GM23338 (cell line): ENCODE measurements around the gene GNLY. TPM values are rescaled to one million over a fixed set of nuclear protein-coding genes. Genes with fewer than 3 reads are reported as not detected.

Experiments
- CTCF ChIP-seq, 2 experiments: fragments of 200-600 bp in 1 of 2; sonication (generic) in 1 of 2; conservative IDR thresholded peaks; 2 replicates each; pipeline versions ENCODE4 v1.5.1 to v1.6.1; 2016 to 2017; ENCODE audit warnings: antibody characterized with exemption in 2 of 2, low read depth in 2 of 2, mild to moderate bottlenecking in 2 of 2, moderate library complexity in 1 of 2
- EZH2 ChIP-seq: fragments of 200-600 bp; sonication (generic); IDR thresholded peaks from one replicate; pipeline ENCODE4 v1.8.0; 2017; ENCODE audit warnings: antibody characterized with exemption, mild to moderate bottlenecking, low read depth; ENCODE audit not compliant: unreplicated experiment
- EZH2phosphoT487 ChIP-seq: fragments of 200-600 bp; sonication (generic); IDR thresholded peaks from one replicate; pipeline ENCODE4 v1.8.1; 2018; ENCODE audit warnings: antibody characterized with exemption; ENCODE audit not compliant: unreplicated experiment
- NANOG ChIP-seq: IDR thresholded peaks from 2 replicates; pipeline ENCODE4 v1.6.1; 2016; ENCODE audit warnings: antibody characterized with exemption, borderline replicate concordance
- POLR2AphosphoS5 ChIP-seq: IDR thresholded peaks from 2 replicates; pipeline ENCODE4 v1.6.1; 2016; ENCODE audit warnings: antibody characterized with exemption, low read depth
- REST ChIP-seq: IDR thresholded peaks from one replicate; pipeline ENCODE4 v1.6.1; 2018; ENCODE audit warnings: antibody characterized with exemption; ENCODE audit not compliant: unreplicated experiment
- STAT1 ChIP-seq: IDR thresholded peaks from one replicate; pipeline ENCODE4 v1.6.1; 2016; ENCODE audit warnings: antibody characterized with exemption; ENCODE audit not compliant: unreplicated experiment
- ZNF114 ChIP-seq: fragments of 250-450 bp; sonication (Bioruptor Pico); IDR thresholded peaks from 2 replicates; pipeline ENCODE4 v1.5.0; 2020; ENCODE audit warnings: mild to moderate bottlenecking, moderate library complexity
- ZNF331 ChIP-seq: fragments of 250-450 bp; sonication (Bioruptor Pico); IDR thresholded peaks from 2 replicates; pipeline ENCODE4 v1.5.0; 2020; ENCODE audit warnings: low read depth, mild to moderate bottlenecking, moderate library complexity
- ZNF462 ChIP-seq: fragments of 250-450 bp; sonication (Bioruptor Pico); IDR thresholded peaks from 2 replicates; pipeline ENCODE4 v1.5.0; 2020; ENCODE audit warnings: mild to moderate bottlenecking, moderate library complexity
- polyA plus RNA-seq: library from polyadenylated mRNA; unstranded; fragments of >200 nt; fragmentation: Nextera tagmentation; extraction: Ambion mirVana; gene quantifications from 2 replicates; pipeline ENCODE4 v1.2.1, GENCODE V29; 2016
- total RNA-seq: library from RNA; depleted of rRNA; stranded (reverse); fragments of >200 nt; shearing (Covaris generic); gene quantifications from 2 replicates; pipeline ENCODE4 v1.2.3, GENCODE V29; 2014

The GNLY gene
- total and polyA plus RNA-seq, 2 experiments from 2014 or later: not detected

- no peak for TF ChIP-seq ZNF462 (CRISPR knock-in tag)
- TF ChIP-seq ZNF114 (CRISPR knock-in tag): no peak
- TF ChIP-seq POLR2AphosphoS5: no peak
- TF ChIP-seq REST: no peak
- TF ChIP-seq EZH2: no peak
- TF ChIP-seq CTCF (conservative IDR thresholded peaks at IDR 0.05; ENCODE audit: low read depth in 2 of 2): no peak
- TF ChIP-seq EZH2phosphoT487: no peak
- TF ChIP-seq STAT1: no peak
- no peak for TF ChIP-seq ZNF331 (CRISPR knock-in tag)
- TF ChIP-seq NANOG: no peak
Observed at GRCh38 chr2:85731606-85732005, 37.4 kb downstream of the GNLY start (continued).
